SK-N-SH (cell line): ENCODE results near the gene GPS2. TPM values are rescaled to one million over a fixed set of nuclear protein-coding genes. Genes with fewer than 3 reads are reported as not detected.

Experiments
- CTCF ChIA-PET: fragments of 300-600, 350-600 bp; formaldehyde crosslinking; extraction: SDS; loops from one replicate; lab custom pipeline; 2021; lab: Yijun Ruan, JAX
- POLR2A ChIA-PET: fragments of 350-600 bp; sonication (Branson Sonifier 250); formaldehyde crosslinking; extraction: SDS; loops from one replicate; lab custom pipeline; 2020; ENCODE audit warnings: antibody characterized with exemption, inconsistent platforms; lab: Yijun Ruan, JAX
- DNase-seq: peaks from one replicate; pipeline ENCODE4 v3.0.0; 2012
- H2AFZ ChIP-seq: fragments of 200-600 bp; sonication (generic); 2 replicates; pipeline ENCODE4 v1.8.1; 2016; ENCODE audit warnings: antibody characterized with exemption, mild to moderate bottlenecking, low read depth
- H3F3A ChIP-seq: fragments of 200-600 bp; sonication (generic); replicated peaks from 2 replicates; pipeline ENCODE3; 2016; ENCODE audit warnings: antibody characterized with exemption, mild to moderate bottlenecking; ENCODE audit not compliant: insufficient read depth
- H3K27ac ChIP-seq, 2 experiments: fragments of 200-500 bp in 1 of 2; fragments of 200-600 bp in 1 of 2; sonication (Bioruptor generic) in 1 of 2; sonication (generic), shearing (Covaris generic) in 1 of 2; 2 replicates each; pipeline versions ENCODE4 v1.5.1 to v1.6.1; 2014 to 2016; ENCODE audit warnings: low read depth in 2 of 2, inconsistent platforms in 1 of 2, low read length in 1 of 2, mild to moderate bottlenecking in 1 of 2, mixed read lengths in 1 of 2
- H3K27me3 ChIP-seq: fragments of 200-600 bp; sonication (generic), shearing (Covaris generic); 2 replicates; pipeline ENCODE4 v1.6.1; 2016; ENCODE audit warnings: mixed run types; ENCODE audit not compliant: insufficient read depth
- H3K36me3 ChIP-seq, 2 experiments: fragments of 200-500 bp in 1 of 2; fragments of 200-600 bp in 1 of 2; sonication (Bioruptor generic) in 1 of 2; sonication (generic) in 1 of 2; replicated peaks in 1 of 2; 2 replicates each; pipeline versions ENCODE3 to v1.5.1; 2014 to 2016; ENCODE audit warnings: low read length in 1 of 2, mild to moderate bottlenecking in 1 of 2; ENCODE audit not compliant: insufficient read depth in 2 of 2, control insufficient read depth in 1 of 2
- H3K4me1 ChIP-seq, 2 experiments: fragments of 200-500 bp in 1 of 2; fragments of 200-600 bp in 1 of 2; sonication (Bioruptor generic) in 1 of 2; sonication (generic), shearing (Covaris generic) in 1 of 2; 2 replicates each; pipeline versions ENCODE4 v1.5.1 to v1.6.1; 2014 to 2016; ENCODE audit warnings: low read depth in 1 of 2, low read length in 1 of 2, mixed run types in 1 of 2; ENCODE audit not compliant: insufficient read depth in 2 of 2, control insufficient read depth in 1 of 2
- H3K4me2 ChIP-seq: fragments of 200-600 bp; sonication (generic), shearing (Covaris generic); 2 replicates; pipeline ENCODE4 v1.6.1; 2017; ENCODE audit warnings: mixed run types
- H3K4me3 ChIP-seq, 2 experiments: fragments of 200-500 bp in 1 of 2; fragments of 200-600 bp in 1 of 2; sonication (Bioruptor generic) in 1 of 2; sonication (generic), shearing (Covaris generic) in 1 of 2; 2 replicates each; pipeline versions ENCODE4 v1.5.1 to v1.8.1; 2014 to 2016; ENCODE audit warnings: low read depth in 2 of 2, inconsistent platforms in 1 of 2, low read length in 1 of 2, mild to moderate bottlenecking in 1 of 2, mixed read lengths in 1 of 2, moderate library complexity in 1 of 2
- H3K79me2 ChIP-seq: fragments of 200-600 bp; sonication (generic); 2 replicates; pipeline ENCODE4 v1.8.1; 2017; ENCODE audit warnings: mild to moderate bottlenecking; ENCODE audit not compliant: insufficient read depth
- H3K9ac ChIP-seq: fragments of 200-600 bp; sonication (generic); 2 replicates; pipeline ENCODE4 v1.6.1; 2017; ENCODE audit warnings: mixed run types
- H3K9me2 ChIP-seq: fragments of 200-600 bp; sonication (generic); 2 replicates; pipeline ENCODE4 v1.6.1; 2017; ENCODE audit warnings: mixed run types
- H3K9me3 ChIP-seq: fragments of 200-600 bp; sonication (generic); 2 replicates; pipeline ENCODE4 v1.6.1; 2017; ENCODE audit warnings: mixed run types, mild to moderate bottlenecking, moderate library complexity
- H4K20me1 ChIP-seq: fragments of 200-600 bp; sonication (generic); 2 replicates; pipeline ENCODE4 v1.6.1; 2017; ENCODE audit warnings: mild to moderate bottlenecking, mixed run types; ENCODE audit not compliant: insufficient read depth
- ELF1 ChIP-seq: IDR thresholded peaks from 2 replicates; pipeline ENCODE4 v1.4.0; 2012
- EZH2phosphoT487 ChIP-seq: fragments of 200-600 bp; sonication (generic); IDR thresholded peaks from 2 replicates; pipeline ENCODE4 v1.6.1; 2017; ENCODE audit warnings: low read depth, mixed run types, mild to moderate bottlenecking, antibody characterized with exemption, moderate library complexity, borderline replicate concordance
- FOXJ3 ChIP-seq: sonication (generic); formaldehyde crosslinking; IDR thresholded peaks from 2 replicates; pipeline ENCODE4 v1.5.1; 2020; ENCODE audit warnings: mild to moderate bottlenecking, missing genetic modification reagents
- GATA2 ChIP-seq: sonication (generic); formaldehyde crosslinking; IDR thresholded peaks from 2 replicates; pipeline ENCODE4 v1.5.0; 2020; ENCODE audit warnings: mild to moderate bottlenecking, missing genetic modification reagents
- JUND ChIP-seq: IDR thresholded peaks from 2 replicates; pipeline ENCODE4 v1.4.0; 2012
- MXI1 ChIP-seq: IDR thresholded peaks from 2 replicates; pipeline ENCODE4 v1.6.1; 2012; ENCODE audit warnings: mild to moderate bottlenecking, low read depth, low read length, improper control_type of control experiment
- RAD21 ChIP-seq: IDR thresholded peaks from 2 replicates; pipeline ENCODE4 v1.6.1; 2012; ENCODE audit warnings: mild to moderate bottlenecking, low read length
- RXRA ChIP-seq: IDR thresholded peaks from 2 replicates; pipeline ENCODE4 v1.4.0; 2012; ENCODE audit warnings: low read depth, mild to moderate bottlenecking, borderline replicate concordance
- SIN3A ChIP-seq: IDR thresholded peaks from 2 replicates; pipeline ENCODE4 v1.6.1; 2012; ENCODE audit warnings: low read depth, mild to moderate bottlenecking, low read length, moderate library complexity, borderline replicate concordance
- TCF12 ChIP-seq: IDR thresholded peaks from 2 replicates; pipeline ENCODE4 v1.4.0; 2012
- YY1 ChIP-seq: IDR thresholded peaks from 2 replicates; pipeline ENCODE4 v1.4.0; 2012; ENCODE audit warnings: low read depth, mild to moderate bottlenecking
- WGBS: methylation state at CpG from one replicate; pipeline ENCODE4 v1.1.6; 2017; ENCODE audit warnings: low lambda C conversion rate; 5-methylcytosine and 5-hydroxymethylcytosine counted together
- polyA plus RNA-seq, 3 experiments: library from polyadenylated mRNA; depleted of rRNA; stranded (reverse); fragments of >200 nt; gene quantifications; 2 replicates each; pipeline ENCODE4 v1.2.3, GENCODE V29; 2012
- TF ChIP-seq, protein P1 (sequence below): IDR thresholded peaks from 2 replicates; pipeline ENCODE4 v1.4.0; 2012; ENCODE audit warnings: low read depth, borderline replicate concordance
- TF ChIP-seq, protein P2 (sequence below): fragments of 150-350 bp; IDR thresholded peaks from 2 replicates; pipeline ENCODE4 v1.6.1; 2017; ENCODE audit warnings: antibody characterized with exemption, low read length, low read depth, borderline replicate concordance
- TF ChIP-seq, protein P3 (sequence below): IDR thresholded peaks from 2 replicates; pipeline ENCODE4 v1.4.0; 2012; ENCODE audit warnings: low read depth
- TF ChIP-seq, protein P4 (sequence below): fragments of 200-600 bp; sonication (generic); IDR thresholded peaks from 2 replicates; pipeline ENCODE4 v1.6.1; 2017; ENCODE audit warnings: antibody characterized with exemption, mild to moderate bottlenecking, moderate library complexity

Gene GPS2
- polyA plus RNA-seq, 1 of the 3 experiments (the other 2 are of a cell fraction): 102 TPM

DNA sequence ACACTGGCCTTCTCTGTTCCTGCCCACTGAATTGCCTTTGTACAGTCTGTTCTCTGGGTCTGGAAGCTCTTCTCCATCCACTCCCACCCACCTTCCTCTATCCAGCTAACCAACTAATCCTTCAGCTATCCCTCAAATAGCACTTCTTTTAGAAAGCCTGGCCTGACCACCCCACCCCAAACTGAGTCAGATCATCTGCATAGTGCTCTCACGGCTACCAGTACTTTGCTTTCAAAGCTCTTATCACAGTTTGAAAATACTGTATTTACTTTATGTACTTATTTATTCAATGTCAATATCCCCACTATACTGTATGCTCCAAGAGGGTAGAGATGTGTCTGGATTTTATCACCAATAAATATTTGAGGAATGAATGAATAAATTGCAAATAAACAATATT, 48.4 kb downstream of the GPS2 start:
- POLR2A ChIA-PET: no interaction called here
- no peak overlapping the region for H3K4me2 ChIP-seq
- TF ChIP-seq RAD21: no peak
- TF ChIP-seq YY1: no peak
- no peak for TF ChIP-seq JUND
- no peak for TF ChIP-seq ELF1
- TF ChIP-seq TCF12: no peak
- no peak for TF ChIP-seq GATA2 (CRISPR knock-in tag)
- TF ChIP-seq FOXJ3 (CRISPR knock-in tag): no peak
- TF ChIP-seq, protein P1, sequence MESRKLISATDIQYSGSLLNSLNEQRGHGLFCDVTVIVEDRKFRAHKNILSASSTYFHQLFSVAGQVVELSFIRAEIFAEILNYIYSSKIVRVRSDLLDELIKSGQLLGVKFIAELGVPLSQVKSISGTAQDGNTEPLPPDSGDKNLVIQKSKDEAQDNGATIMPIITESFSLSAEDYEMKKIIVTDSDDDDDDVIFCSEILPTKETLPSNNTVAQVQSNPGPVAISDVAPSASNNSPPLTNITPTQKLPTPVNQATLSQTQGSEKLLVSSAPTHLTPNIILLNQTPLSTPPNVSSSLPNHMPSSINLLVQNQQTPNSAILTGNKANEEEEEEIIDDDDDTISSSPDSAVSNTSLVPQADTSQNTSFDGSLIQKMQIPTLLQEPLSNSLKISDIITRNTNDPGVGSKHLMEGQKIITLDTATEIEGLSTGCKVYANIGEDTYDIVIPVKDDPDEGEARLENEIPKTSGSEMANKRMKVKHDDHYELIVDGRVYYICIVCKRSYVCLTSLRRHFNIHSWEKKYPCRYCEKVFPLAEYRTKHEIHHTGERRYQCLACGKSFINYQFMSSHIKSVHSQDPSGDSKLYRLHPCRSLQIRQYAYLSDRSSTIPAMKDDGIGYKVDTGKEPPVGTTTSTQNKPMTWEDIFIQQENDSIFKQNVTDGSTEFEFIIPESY: no peak
- TF ChIP-seq, protein P2, sequence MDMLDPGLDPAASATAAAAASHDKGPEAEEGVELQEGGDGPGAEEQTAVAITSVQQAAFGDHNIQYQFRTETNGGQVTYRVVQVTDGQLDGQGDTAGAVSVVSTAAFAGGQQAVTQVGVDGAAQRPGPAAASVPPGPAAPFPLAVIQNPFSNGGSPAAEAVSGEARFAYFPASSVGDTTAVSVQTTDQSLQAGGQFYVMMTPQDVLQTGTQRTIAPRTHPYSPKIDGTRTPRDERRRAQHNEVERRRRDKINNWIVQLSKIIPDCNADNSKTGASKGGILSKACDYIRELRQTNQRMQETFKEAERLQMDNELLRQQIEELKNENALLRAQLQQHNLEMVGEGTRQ: no peak
- no peak for TF ChIP-seq RXRA
- TF ChIP-seq SIN3A: no peak
- TF ChIP-seq EZH2phosphoT487: no peak
- no peak for TF ChIP-seq MXI1

DNA sequence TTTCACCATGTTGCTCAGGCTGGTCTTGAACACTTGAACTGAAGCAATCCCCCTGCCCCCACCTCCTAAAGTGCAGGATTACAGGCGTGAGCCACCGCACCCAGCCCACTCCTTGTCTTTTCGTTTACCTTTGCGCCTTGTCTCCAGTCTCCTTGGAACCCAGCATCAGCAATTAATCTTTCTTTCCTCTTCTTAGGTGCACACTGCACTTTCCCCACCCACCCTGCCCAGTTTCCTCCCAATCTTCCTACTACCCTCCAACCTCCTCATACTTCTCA, 51.4 kb downstream of the GPS2 start:
- CTCF ChIA-PET: interaction anchor here (0.8 to 2.7 kb wide), 3 partner anchors 16 to 220 kb away, joined by 3 to 16 read pairs (median 3); partner anchors contain the start of gene SLC16A11
- Histone ChIP-seq H3K4me1 (peaks cover 0 to 6% of the 10 kb centered on the region in 2 experiments; a peak in 2 of 4 replicates), H3K36me3 (peaks cover 0 to 12% of the 10 kb centered on the region in 2 experiments), H3K79me2 (no peaks in the 10 kb centered on the region), H3K27ac (no peak overlapping the region; a peak in 1 of 4 replicates), H3K27me3 (no peaks in the 10 kb centered on the region), H4K20me1 (no peaks in the 10 kb centered on the region), H3K4me2 (no peak overlapping the region), H3K4me3 (no peak overlapping the region), H3K9me2 (no peaks in the 10 kb centered on the region), H2AFZ (peak overlapping the region; percentile 88; the same call in 1 of the 2 replicates), H3K9me3 (no peaks in the 10 kb centered on the region), H3K9ac (no peak overlapping the region), H3F3A (peaks cover 31% of the 10 kb centered on the region)
- TF ChIP-seq JUND (no peak), TCF12 (no peak), MXI1 (no peak)
- TF ChIP-seq, protein P3, sequence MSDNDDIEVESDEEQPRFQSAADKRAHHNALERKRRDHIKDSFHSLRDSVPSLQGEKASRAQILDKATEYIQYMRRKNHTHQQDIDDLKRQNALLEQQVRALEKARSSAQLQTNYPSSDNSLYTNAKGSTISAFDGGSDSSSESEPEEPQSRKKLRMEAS: no peak
- TF ChIP-seq, protein P4, sequence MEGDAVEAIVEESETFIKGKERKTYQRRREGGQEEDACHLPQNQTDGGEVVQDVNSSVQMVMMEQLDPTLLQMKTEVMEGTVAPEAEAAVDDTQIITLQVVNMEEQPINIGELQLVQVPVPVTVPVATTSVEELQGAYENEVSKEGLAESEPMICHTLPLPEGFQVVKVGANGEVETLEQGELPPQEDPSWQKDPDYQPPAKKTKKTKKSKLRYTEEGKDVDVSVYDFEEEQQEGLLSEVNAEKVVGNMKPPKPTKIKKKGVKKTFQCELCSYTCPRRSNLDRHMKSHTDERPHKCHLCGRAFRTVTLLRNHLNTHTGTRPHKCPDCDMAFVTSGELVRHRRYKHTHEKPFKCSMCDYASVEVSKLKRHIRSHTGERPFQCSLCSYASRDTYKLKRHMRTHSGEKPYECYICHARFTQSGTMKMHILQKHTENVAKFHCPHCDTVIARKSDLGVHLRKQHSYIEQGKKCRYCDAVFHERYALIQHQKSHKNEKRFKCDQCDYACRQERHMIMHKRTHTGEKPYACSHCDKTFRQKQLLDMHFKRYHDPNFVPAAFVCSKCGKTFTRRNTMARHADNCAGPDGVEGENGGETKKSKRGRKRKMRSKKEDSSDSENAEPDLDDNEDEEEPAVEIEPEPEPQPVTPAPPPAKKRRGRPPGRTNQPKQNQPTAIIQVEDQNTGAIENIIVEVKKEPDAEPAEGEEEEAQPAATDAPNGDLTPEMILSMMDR: no peak
- DNase-seq: peak; percentile 7
- 81% methylated on average over 4 of the region's 4 CpGs for WGBS
- POLR2A ChIA-PET: interaction anchor here (0.6 kb wide), 1 partner anchor 199 kb away, joined by 4 read pairs; no protein-coding TSS in a partner anchor

More for the DNA sequence above, 48.4 kb downstream of the GPS2 start:
- Histone ChIP-seq H3K9me2 (no peaks in the 10 kb centered on the region), H3K79me2 (no peaks in the 10 kb centered on the region), H3F3A (peaks cover 21% of the 10 kb centered on the region), H4K20me1 (no peaks in the 10 kb centered on the region), H3K27ac (peak overlapping the region in 1 of 2 experiments; percentile 46; a peak in 1 of 4 replicates), H3K4me3 (no peak overlapping the region), H3K9me3 (no peaks in the 10 kb centered on the region), H3K27me3 (no peaks in the 10 kb centered on the region), H2AFZ (no peak overlapping the region), H3K36me3 (no peaks in the 10 kb centered on the region), H3K9ac (no peak overlapping the region), H3K4me1 (peaks cover 0 to 6% of the 10 kb centered on the region in 2 experiments; a peak in 2 of 4 replicates)
- WGBS: 62% methylated on average over 1 of the region's 1 CpG
- DNase-seq: no peak
- CTCF ChIA-PET: interaction anchor here (1.2 to 2.0 kb wide), 4 partner anchors 15 to 89 kb away, joined by 4 to 12 read pairs (median 5); partner anchors contain the start of gene SLC2A4
